Measurements from ENCODE around the gene GOSR2. TPM values are rescaled to one million over a fixed set of nuclear protein-coding genes. Genes with fewer than 3 reads are reported as not detected.

GOSR2 gene
- total and polyA plus RNA-seq, 2 of the 4 experiments (the other 2 are of a cell fraction) = 63.4 to 75.6 TPM

DNA sequence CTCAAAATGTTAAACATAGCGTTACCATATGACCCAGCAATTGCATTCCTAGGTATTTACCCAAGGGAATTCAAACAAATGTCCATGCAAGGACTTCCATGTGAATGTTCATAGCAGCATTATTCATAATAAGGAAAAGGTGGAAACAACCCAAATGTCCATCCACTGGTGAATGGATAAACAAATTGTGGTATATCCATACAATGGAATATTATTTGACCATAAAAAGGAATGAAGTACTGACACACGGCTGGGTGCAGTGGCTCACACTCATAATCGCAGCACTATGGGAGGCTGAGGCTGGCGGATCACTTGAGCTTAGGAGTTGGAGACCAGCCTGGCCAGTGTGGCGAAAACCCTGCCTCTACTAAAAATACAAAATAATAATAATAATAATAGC, 24.1 kb upstream of the GOSR2 start:
- no peak overlapping the region for H2BK120ac ChIP-seq (ENCODE audit: low read depth, low read length)
- H2BK20ac ChIP-seq (ENCODE audit: low read depth, low read length) = no peak overlapping the region

More for the DNA sequence above, 24.1 kb upstream of the GOSR2 start:
- H3K27me3 ChIP-seq (ENCODE audit: control insufficient read depth, insufficient read depth, low read length) = peaks cover 46% of the 10 kb centered on the region
- ATAC-seq (ENCODE audit: low read depth) = no peak
- no peak overlapping the region for H4K91ac ChIP-seq (ENCODE audit: insufficient read depth, low read depth, low read length)
- no peak overlapping the region for H3K4ac ChIP-seq (ENCODE audit: low read depth, low read length)
- H4K20me1 ChIP-seq (ENCODE audit: insufficient read depth, low read length) = no peaks in the 10 kb centered on the region
- no peak overlapping the region for H3K4me2 ChIP-seq (ENCODE audit: low read depth, low read length)
- no peak overlapping the region for H3K23ac ChIP-seq (ENCODE audit: low read depth, low read length)
- no peak for DNase-seq
- ChIA-PET POLR2A (ENCODE audit: unreplicated experiment) (no interaction called here), CTCF (no interaction called here)
- H2BK5ac ChIP-seq (ENCODE audit: low read depth, low read length, poor library complexity, severe bottlenecking) = no peak overlapping the region
- H4K8ac ChIP-seq (ENCODE audit: low read depth in 2 of 2, low read length in 2 of 2) = no peak overlapping the region
- dilution Hi-C loops (cut with HindIII; ENCODE audit: low sequenced_read_pairs, unreplicated experiment) (no loop called here), in situ Hi-C loops (cut with MboI; ENCODE audit: low sequenced_read_pairs) (no loop called here), intact Hi-C loops (cut with micrococcal nuclease) (no loop called here)
- H2BK15ac ChIP-seq (ENCODE audit: low read depth, low read length) = no peak overlapping the region
- WGBS, 2 experiments (ENCODE audit: extremely low coverage in 2 of 2, insufficient read length in 1 of 2) = no CpG with 5 or more reads among the region's 5 CpGs
- H2AK9ac ChIP-seq (replicated peaks; ENCODE audit: low read depth, low read length, poor library complexity) = no peak overlapping the region
- no peaks in the 10 kb centered on the region for H3K4me1 ChIP-seq (ENCODE audit: control insufficient read depth, insufficient read depth, low read length)
- no peaks in the 10 kb centered on the region for H3K9me1 ChIP-seq (ENCODE audit: insufficient read depth, low read length)
- H3K9ac ChIP-seq (ENCODE audit: low read depth, low read length) = no peak overlapping the region
- H3K79me1 ChIP-seq (ENCODE audit: low read depth in 1 of 2, low read length in 2 of 2) = no peaks in the 10 kb centered on the region
- TF ChIP-seq, protein P1, sequence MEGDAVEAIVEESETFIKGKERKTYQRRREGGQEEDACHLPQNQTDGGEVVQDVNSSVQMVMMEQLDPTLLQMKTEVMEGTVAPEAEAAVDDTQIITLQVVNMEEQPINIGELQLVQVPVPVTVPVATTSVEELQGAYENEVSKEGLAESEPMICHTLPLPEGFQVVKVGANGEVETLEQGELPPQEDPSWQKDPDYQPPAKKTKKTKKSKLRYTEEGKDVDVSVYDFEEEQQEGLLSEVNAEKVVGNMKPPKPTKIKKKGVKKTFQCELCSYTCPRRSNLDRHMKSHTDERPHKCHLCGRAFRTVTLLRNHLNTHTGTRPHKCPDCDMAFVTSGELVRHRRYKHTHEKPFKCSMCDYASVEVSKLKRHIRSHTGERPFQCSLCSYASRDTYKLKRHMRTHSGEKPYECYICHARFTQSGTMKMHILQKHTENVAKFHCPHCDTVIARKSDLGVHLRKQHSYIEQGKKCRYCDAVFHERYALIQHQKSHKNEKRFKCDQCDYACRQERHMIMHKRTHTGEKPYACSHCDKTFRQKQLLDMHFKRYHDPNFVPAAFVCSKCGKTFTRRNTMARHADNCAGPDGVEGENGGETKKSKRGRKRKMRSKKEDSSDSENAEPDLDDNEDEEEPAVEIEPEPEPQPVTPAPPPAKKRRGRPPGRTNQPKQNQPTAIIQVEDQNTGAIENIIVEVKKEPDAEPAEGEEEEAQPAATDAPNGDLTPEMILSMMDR (conservative IDR thresholded peaks at IDR 0.05; ENCODE audit: low read depth, low read length) = no peak
- no peak overlapping the region for H3K4me3 ChIP-seq (ENCODE audit: insufficient read depth, low read depth, low read length)
- no peak overlapping the region for H3K27ac ChIP-seq (ENCODE audit: insufficient read depth, low read length)
- no peaks in the 10 kb centered on the region for H3K36me3 ChIP-seq (ENCODE audit: control insufficient read depth, insufficient read depth, low read length)
- no peak overlapping the region for H4K5ac ChIP-seq (ENCODE audit: low read depth, low read length)
- no peak overlapping the region for H3K18ac ChIP-seq (ENCODE audit: low read depth, low read length)
- H2AK5ac ChIP-seq (ENCODE audit: low read depth, low read length) = no peak overlapping the region
- H3K56ac ChIP-seq (ENCODE audit: extremely low read depth, insufficient read depth, low read length) = no peak overlapping the region
- H2AFZ ChIP-seq (replicated peaks; ENCODE audit: low read length, poor library complexity) = no peak overlapping the region
- no peak overlapping the region for H3K14ac ChIP-seq (replicated peaks; ENCODE audit: low read depth, low read length)
- peaks cover 3% of the 10 kb centered on the region; the same call in 1 of the 2 replicates for H3K9me3 ChIP-seq (ENCODE audit: control insufficient read depth, insufficient read depth, low read length)
- BruUV-seq (replicated peaks) = no TSS peak
